ENCODE measurements around the gene ENTPD1. TPM values are rescaled to one million over a fixed set of nuclear protein-coding genes. Genes with fewer than 3 reads are reported as not detected.
A peak's percentile ranks its signal among the peaks of the same experiment; 100 is the strongest.

Gene ENTPD1
- total and polyA plus RNA-seq, 2 experiments from 2014 or later = 0.29 TPM; not detected in 1

DNA sequence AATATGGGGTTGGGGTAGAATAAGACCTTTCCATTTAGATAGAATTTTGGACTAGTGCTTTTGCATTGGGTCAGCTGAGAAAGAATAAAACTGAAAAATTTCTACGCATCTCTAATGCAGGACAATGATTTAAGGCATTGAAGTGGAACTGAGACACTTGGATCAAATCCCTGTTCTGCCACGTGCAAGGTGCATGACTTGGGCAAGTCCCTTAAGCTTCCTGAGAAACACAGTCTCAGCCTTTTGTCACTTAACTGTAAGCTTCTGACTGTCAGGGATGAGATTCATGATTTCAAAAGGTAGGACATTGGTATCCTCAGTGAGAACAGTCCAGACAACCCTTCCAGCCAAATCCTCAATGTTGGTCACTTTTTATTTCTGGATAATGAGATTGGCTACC, 59.2 kb downstream of the ENTPD1 start:
- no peaks in the 10 kb centered on the region for H3K36me3 ChIP-seq (ENCODE audit: low read depth)
- H3K4me3 ChIP-seq = no peak overlapping the region
- no peak overlapping the region for H3K27ac ChIP-seq
- peaks cover 6% of the 10 kb centered on the region; the same call in 1 of the 2 replicates for H3K27me3 ChIP-seq (replicated peaks; ENCODE audit: insufficient read depth)
- in situ Hi-C loops (cut with MboI) = no loop called here
- no peaks in the 10 kb centered on the region for H3K9me2 ChIP-seq (ENCODE audit: insufficient read depth)
- no peaks in the 10 kb centered on the region for H4K20me1 ChIP-seq (ENCODE audit: insufficient read depth)
- H3K9ac ChIP-seq = no peak overlapping the region
- TF ChIP-seq EZH2 (IDR thresholded peaks at IDR 0.05; ENCODE audit: insufficient read depth, poor library complexity, severe bottlenecking) = no peak
- H3K79me2 ChIP-seq (ENCODE audit: insufficient read depth) = no peaks in the 10 kb centered on the region
- DNase-seq = no peak
- WGBS, 2 experiments (ENCODE audit: low coverage in 1 of 2, low lambda C conversion rate in 2 of 2, missing lambda C conversion rate in 2 of 2) = 56 to 61% methylated on average over 2 of the region's 2 CpGs
- no peak overlapping the region for H2AFZ ChIP-seq
- H3K4me1 ChIP-seq (ENCODE audit: insufficient read depth) = peaks cover 17% of the 10 kb centered on the region; the same call in 1 of the 2 replicates
- no peak overlapping the region for H3K4me2 ChIP-seq (ENCODE audit: unreplicated experiment)
- H3K9me3 ChIP-seq (ENCODE audit: low read depth) = no peaks in the 10 kb centered on the region
- no peaks in the 10 kb centered on the region for H3F3A ChIP-seq (ENCODE audit: insufficient read depth)

DNA sequence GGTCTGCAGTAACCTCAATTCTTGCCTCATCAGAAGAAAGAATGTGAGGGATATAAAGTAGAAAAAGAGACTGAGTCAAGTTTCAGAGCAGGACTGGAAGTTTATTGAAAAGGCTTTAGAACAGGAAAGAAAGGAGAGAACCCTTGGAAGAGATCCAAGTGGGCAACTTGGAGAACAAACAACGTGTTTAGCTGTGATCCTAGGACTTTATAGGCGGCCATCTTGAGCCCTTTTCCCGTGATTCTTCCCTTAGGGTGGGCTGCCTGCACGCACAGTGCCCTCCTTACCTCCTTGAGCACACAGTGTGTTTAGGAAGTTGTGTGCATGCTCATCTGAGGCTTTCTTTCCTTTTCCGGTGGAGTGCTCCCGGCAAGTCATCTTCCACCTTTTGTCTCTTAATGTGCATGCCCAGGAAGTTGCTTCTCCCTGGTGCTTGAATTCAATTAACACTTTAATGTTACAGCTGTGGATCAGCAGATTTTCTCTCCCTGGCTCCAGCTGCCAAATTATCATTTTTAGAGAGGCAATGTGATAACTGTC, 59.8 kb downstream of the ENTPD1 start:
- in situ Hi-C loops (cut with MboI) = no loop called here
- Histone ChIP-seq H3K9me3 (ENCODE audit: low read depth) (no peaks in the 10 kb centered on the region), H3K9ac (no peak overlapping the region), H2AFZ (no peak overlapping the region), H3K4me3 (no peak overlapping the region), H3K4me1 (ENCODE audit: insufficient read depth) (peaks cover 17% of the 10 kb centered on the region; the same call in 1 of the 2 replicates), H4K20me1 (ENCODE audit: insufficient read depth) (no peaks in the 10 kb centered on the region), H3K79me2 (ENCODE audit: insufficient read depth) (no peaks in the 10 kb centered on the region), H3K36me3 (ENCODE audit: low read depth) (no peaks in the 10 kb centered on the region), H3K9me2 (ENCODE audit: insufficient read depth) (no peaks in the 10 kb centered on the region), H3F3A (ENCODE audit: insufficient read depth) (no peaks in the 10 kb centered on the region), H3K27me3 (replicated peaks; ENCODE audit: insufficient read depth) (peaks cover 13% of the 10 kb centered on the region; the same call in 1 of the 2 replicates), H3K4me2 (ENCODE audit: unreplicated experiment) (no peak overlapping the region), H3K27ac (no peak overlapping the region)
- WGBS, 2 experiments (ENCODE audit: low coverage in 1 of 2, low lambda C conversion rate in 2 of 2, missing lambda C conversion rate in 2 of 2) = 28 to 39% methylated on average over 6 of the region's 6 CpGs
- TF ChIP-seq EZH2 (IDR thresholded peaks at IDR 0.05; ENCODE audit: insufficient read depth, poor library complexity, severe bottlenecking) = no peak
- no peak for TF ChIP-seq EZH2phosphoT487 (IDR thresholded peaks at IDR 0.05; ENCODE audit: insufficient read depth, low read depth)
- no peak for DNase-seq

DNA sequence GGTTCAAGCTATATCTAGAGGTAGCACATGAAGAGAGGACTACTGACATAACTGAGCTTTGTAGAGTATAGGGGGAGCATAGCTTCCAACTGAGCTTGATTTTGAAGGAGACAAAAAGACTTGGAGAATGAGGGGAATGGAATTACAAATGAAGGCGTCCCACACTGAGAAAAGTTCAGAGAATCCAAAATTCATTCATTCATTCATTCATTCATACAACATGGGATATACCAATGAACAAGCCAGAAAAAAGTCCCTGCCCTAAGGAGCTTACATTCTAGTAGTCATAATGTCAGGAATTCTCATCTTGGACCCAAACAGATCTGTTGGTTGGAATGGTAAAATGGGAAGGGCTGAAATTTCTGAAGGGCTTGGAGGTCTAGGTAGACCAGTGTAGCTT, 62.0 kb downstream of the ENTPD1 start:
- no peak overlapping the region for H3K4me3 ChIP-seq
- TF ChIP-seq EZH2phosphoT487 (IDR thresholded peaks at IDR 0.05; ENCODE audit: insufficient read depth, low read depth) (no peak), EZH2 (IDR thresholded peaks at IDR 0.05; ENCODE audit: insufficient read depth, poor library complexity, severe bottlenecking) (no peak)
- no peaks in the 10 kb centered on the region for H3F3A ChIP-seq (ENCODE audit: insufficient read depth)
- H3K27me3 ChIP-seq (replicated peaks; ENCODE audit: insufficient read depth) = peaks cover 13% of the 10 kb centered on the region; the same call in 1 of the 2 replicates
- no peaks in the 10 kb centered on the region for H3K9me2 ChIP-seq (ENCODE audit: insufficient read depth)
- no peak for DNase-seq
- H4K20me1 ChIP-seq (ENCODE audit: insufficient read depth) = no peaks in the 10 kb centered on the region
- WGBS, 2 experiments (ENCODE audit: low coverage in 1 of 2, low lambda C conversion rate in 2 of 2, missing lambda C conversion rate in 2 of 2) = 73 to 81% methylated on average over 1 of the region's 1 CpG
- no peaks in the 10 kb centered on the region for H3K79me2 ChIP-seq (ENCODE audit: insufficient read depth)
- peaks cover 17% of the 10 kb centered on the region; the same call in 1 of the 2 replicates for H3K4me1 ChIP-seq (ENCODE audit: insufficient read depth)
- no peaks in the 10 kb centered on the region for H3K36me3 ChIP-seq (ENCODE audit: low read depth)
- no peak overlapping the region for H2AFZ ChIP-seq
- H3K27ac ChIP-seq = no peak overlapping the region
- H3K9me3 ChIP-seq (ENCODE audit: low read depth) = no peaks in the 10 kb centered on the region
- H3K9ac ChIP-seq = no peak overlapping the region
- in situ Hi-C loops (cut with MboI) = no loop called here
- no peak overlapping the region for H3K4me2 ChIP-seq (ENCODE audit: unreplicated experiment)

DNA sequence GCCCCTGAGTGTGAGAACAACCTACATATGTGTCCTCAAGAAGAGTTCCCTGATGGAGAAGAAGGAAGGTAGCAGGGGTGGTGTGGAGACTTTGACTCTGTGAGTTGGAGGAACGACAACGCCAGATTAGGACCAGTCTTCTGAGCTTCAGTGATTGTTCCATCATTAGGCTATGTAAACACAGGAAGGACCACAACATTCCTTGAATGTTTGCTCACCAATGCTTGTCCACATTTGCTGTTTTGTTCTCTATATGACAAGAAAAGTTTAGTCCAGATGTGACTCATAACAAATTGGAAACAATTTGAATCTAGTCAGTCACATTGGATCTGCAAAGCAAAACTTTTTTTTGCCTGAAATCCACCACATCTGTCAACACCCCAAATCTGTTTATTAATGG, 62.7 kb downstream of the ENTPD1 start:
- DNase-seq = peak; percentile 61
- Histone ChIP-seq H3K9ac (no peak overlapping the region), H3K4me2 (ENCODE audit: unreplicated experiment) (no peak overlapping the region), H3K4me3 (no peak overlapping the region), H3K4me1 (ENCODE audit: insufficient read depth) (peaks cover 17% of the 10 kb centered on the region; the same call in 1 of the 2 replicates), H4K20me1 (ENCODE audit: insufficient read depth) (no peaks in the 10 kb centered on the region), H3K36me3 (ENCODE audit: low read depth) (no peaks in the 10 kb centered on the region), H3K27ac (no peak overlapping the region), H3K79me2 (ENCODE audit: insufficient read depth) (no peaks in the 10 kb centered on the region), H3K9me2 (ENCODE audit: insufficient read depth) (no peaks in the 10 kb centered on the region), H3F3A (ENCODE audit: insufficient read depth) (no peaks in the 10 kb centered on the region), H2AFZ (no peak overlapping the region), H3K9me3 (ENCODE audit: low read depth) (no peaks in the 10 kb centered on the region), H3K27me3 (replicated peaks; ENCODE audit: insufficient read depth) (peaks cover 13% of the 10 kb centered on the region; the same call in 1 of the 2 replicates)
- TF ChIP-seq EZH2phosphoT487 (IDR thresholded peaks at IDR 0.05; ENCODE audit: insufficient read depth, low read depth) (no peak), EZH2 (IDR thresholded peaks at IDR 0.05; ENCODE audit: insufficient read depth, poor library complexity, severe bottlenecking) (no peak)
- in situ Hi-C loops (cut with MboI) = no loop called here
- WGBS, 2 experiments (ENCODE audit: low coverage in 1 of 2, low lambda C conversion rate in 2 of 2, missing lambda C conversion rate in 2 of 2) = 5 to 6% methylated on average over 2 of the region's 2 CpGs
